ENCODE results near the gene PTPA. TPM values are rescaled to one million over a fixed set of nuclear protein-coding genes. Genes with fewer than 3 reads are reported as not detected.
A peak's percentile ranks its signal among the peaks of the same experiment; 100 is the strongest.
"Not testable (repeated sequence)": the region's sequence is repeated elsewhere in the genome, so short reads cannot be mapped to it uniquely, and the experiment has no call there.

The PTPA gene
- total RNA-seq, 1 donor, result 73.5 TPM

GRCh38 chr9:129191234-129191633 lies 80.0 kb downstream of the PTPA start:
- no peak overlapping the region for H2AFZ ChIP-seq (ENCODE audit: low read length)
- no peak overlapping the region for H3K27ac ChIP-seq (ENCODE audit: low read depth, low read length)
- H3K9me3 ChIP-seq (ENCODE audit: low read depth, low read length), result no peaks in the 10 kb centered on the region
- no peaks in the 10 kb centered on the region for H3K36me3 ChIP-seq (ENCODE audit: insufficient read depth, low read length)
- no peaks in the 10 kb centered on the region for H3K4me1 ChIP-seq (ENCODE audit: insufficient read depth, low read length)
- H3K4me2 ChIP-seq (ENCODE audit: insufficient read depth, low read length), result no peak overlapping the region
- TF ChIP-seq CTCF (IDR thresholded peaks at IDR 0.05; ENCODE audit: extremely low read depth, low read depth, low read length), result no peak
- no peak overlapping the region for H3K4me3 ChIP-seq (ENCODE audit: insufficient read depth, low read length)
- H4K20me1 ChIP-seq (ENCODE audit: insufficient read depth, low read length), result no peaks in the 10 kb centered on the region
- H3K27me3 ChIP-seq (ENCODE audit: insufficient read depth, low read length), result peaks cover 4% of the 10 kb centered on the region
- H3K79me2 ChIP-seq (ENCODE audit: insufficient read depth, low read length), result no peaks in the 10 kb centered on the region
- no peak for DNase-seq (ENCODE audit: insufficient read length, low spot score, missing footprints)

GRCh38 chr9:129193655-129194054 lies 82.4 kb downstream of the PTPA start:
- Histone ChIP-seq H4K20me1 (ENCODE audit: insufficient read depth, low read length) (no peaks in the 10 kb centered on the region), H3K36me3 (ENCODE audit: insufficient read depth, low read length) (no peaks in the 10 kb centered on the region), H3K4me3 (ENCODE audit: insufficient read depth, low read length) (no peak overlapping the region), H2AFZ (ENCODE audit: low read length) (no peak overlapping the region), H3K4me1 (ENCODE audit: insufficient read depth, low read length) (peaks cover 11% of the 10 kb centered on the region), H3K4me2 (ENCODE audit: insufficient read depth, low read length) (no peak overlapping the region), H3K9me3 (ENCODE audit: low read depth, low read length) (no peaks in the 10 kb centered on the region), H3K79me2 (ENCODE audit: insufficient read depth, low read length) (no peaks in the 10 kb centered on the region), H3K27me3 (ENCODE audit: insufficient read depth, low read length) (peaks cover 4% of the 10 kb centered on the region), H3K27ac (ENCODE audit: low read depth, low read length) (no peak overlapping the region)
- TF ChIP-seq CTCF (IDR thresholded peaks at IDR 0.05; ENCODE audit: extremely low read depth, low read depth, low read length), result no peak
- DNase-seq (ENCODE audit: insufficient read length, low spot score, missing footprints), result peak; percentile 38

- Histone ChIP-seq H3K36me3 (ENCODE audit: insufficient read depth, low read length) (no peaks in the 10 kb centered on the region), H3K79me2 (ENCODE audit: insufficient read depth, low read length) (no peaks in the 10 kb centered on the region), H3K27me3 (ENCODE audit: insufficient read depth, low read length) (peaks cover 4% of the 10 kb centered on the region), H3K4me2 (ENCODE audit: insufficient read depth, low read length) (no peak overlapping the region), H3K4me1 (ENCODE audit: insufficient read depth, low read length) (peaks cover 12% of the 10 kb centered on the region), H3K27ac (ENCODE audit: low read depth, low read length) (no peak overlapping the region), H2AFZ (ENCODE audit: low read length) (no peak overlapping the region), H4K20me1 (ENCODE audit: insufficient read depth, low read length) (no peaks in the 10 kb centered on the region), H3K9me3 (ENCODE audit: low read depth, low read length) (no peaks in the 10 kb centered on the region), H3K4me3 (ENCODE audit: insufficient read depth, low read length) (no peak overlapping the region)
- DNase-seq (ENCODE audit: insufficient read length, low spot score, missing footprints), result peak; percentile 39
- TF ChIP-seq CTCF (IDR thresholded peaks at IDR 0.05; ENCODE audit: extremely low read depth, low read depth, low read length), result no peak
These were observed 83.0 kb downstream of the PTPA start for GRCh38 chr9:129194221-129194620.

GRCh38 chr9:129195606-129196005 lies 84.4 kb downstream of the PTPA start:
- Histone ChIP-seq H3K27ac (ENCODE audit: low read depth, low read length) (no peak overlapping the region), H4K20me1 (ENCODE audit: insufficient read depth, low read length) (no peaks in the 10 kb centered on the region), H2AFZ (ENCODE audit: low read length) (no peak overlapping the region), H3K9me3 (ENCODE audit: low read depth, low read length) (no peaks in the 10 kb centered on the region), H3K27me3 (ENCODE audit: insufficient read depth, low read length) (peaks cover 4% of the 10 kb centered on the region), H3K4me2 (ENCODE audit: insufficient read depth, low read length) (no peak overlapping the region), H3K36me3 (ENCODE audit: insufficient read depth, low read length) (no peaks in the 10 kb centered on the region), H3K79me2 (ENCODE audit: insufficient read depth, low read length) (no peaks in the 10 kb centered on the region), H3K4me3 (ENCODE audit: insufficient read depth, low read length) (no peak overlapping the region), H3K4me1 (ENCODE audit: insufficient read depth, low read length) (peaks cover 12% of the 10 kb centered on the region)
- DNase-seq (ENCODE audit: insufficient read length, low spot score, missing footprints), result peak; percentile 4
- TF ChIP-seq CTCF (IDR thresholded peaks at IDR 0.05; ENCODE audit: extremely low read depth, low read depth, low read length), result no peak

- not testable (repeated sequence) for H3K4me2 ChIP-seq (ENCODE audit: insufficient read depth, low read length); DNase-seq (ENCODE audit: insufficient read length, low spot score, missing footprints); H3K79me2 ChIP-seq (ENCODE audit: insufficient read depth, low read length); H3K9me3 ChIP-seq (ENCODE audit: low read depth, low read length); H3K4me3 ChIP-seq (ENCODE audit: insufficient read depth, low read length); H2AFZ ChIP-seq (ENCODE audit: low read length); H4K20me1 ChIP-seq (ENCODE audit: insufficient read depth, low read length); H3K27me3 ChIP-seq (ENCODE audit: insufficient read depth, low read length); H3K36me3 ChIP-seq (ENCODE audit: insufficient read depth, low read length); H3K27ac ChIP-seq (ENCODE audit: low read depth, low read length)
- H3K4me1 ChIP-seq (ENCODE audit: insufficient read depth, low read length), result peaks cover 12% of the 10 kb centered on the region
These were observed 85.8 kb downstream of the PTPA start for GRCh38 chr9:129197045-129197444.
